Liver (tissue), 9 donors: Measurements from ENCODE around the gene HERPUD2. TPM values are rescaled to one million over a fixed set of nuclear protein-coding genes. Genes with fewer than 3 reads are reported as not detected.

ENCODE experiments used
- DNase-seq: peaks from one replicate; pipeline ENCODE4 v3.0.0-alpha.2; 2017; ENCODE audit warnings: low spot score
- H3K27ac ChIP-seq, 2 donors: one replicate each; pipeline ENCODE4 v1.7.0; 2013; ENCODE audit warnings: inconsistent platforms in 2 of 2, low read length in 2 of 2, control low read depth in 1 of 2, low read depth in 1 of 2, mild to moderate bottlenecking in 1 of 2
- H3K27me3 ChIP-seq, 4 donors: one replicate each; pipeline versions ENCODE4 v1.6.1 to v1.7.0; 2013; ENCODE audit warnings: low read length in 3 of 4, inconsistent platforms in 1 of 4, mild to moderate bottlenecking in 1 of 4, moderate library complexity in 1 of 4; ENCODE audit not compliant: control insufficient read depth in 4 of 4, insufficient read depth in 4 of 4
- H3K36me3 ChIP-seq, 4 donors: one replicate each; pipeline versions ENCODE4 v1.6.1 to v1.7.0; 2013; ENCODE audit warnings: low read length in 3 of 4, mild to moderate bottlenecking in 3 of 4, low read depth in 1 of 4, moderate library complexity in 1 of 4; ENCODE audit not compliant: control insufficient read depth in 4 of 4, insufficient read depth in 3 of 4
- H3K4me1 ChIP-seq, 4 donors: one replicate each; pipeline versions ENCODE4 v1.6.1 to v1.7.0; 2013; ENCODE audit warnings: low read length in 3 of 4, mild to moderate bottlenecking in 3 of 4, moderate library complexity in 1 of 4; ENCODE audit not compliant: control insufficient read depth in 4 of 4, insufficient read depth in 4 of 4
- H3K4me3 ChIP-seq, 3 donors: one replicate each; pipeline versions ENCODE4 v1.6.1 to v1.7.0; 2013; ENCODE audit warnings: low read length in 3 of 3, control low read depth in 1 of 3, low read depth in 1 of 3, mild to moderate bottlenecking in 1 of 3
- H3K9ac ChIP-seq, 2 donors: one replicate each; pipeline ENCODE4 v1.7.0; 2013; ENCODE audit warnings: low read length in 2 of 2, mild to moderate bottlenecking in 2 of 2, moderate library complexity in 2 of 2, control low read depth in 1 of 2, low read depth in 1 of 2
- H3K9me3 ChIP-seq, 4 donors: one replicate each; pipeline versions ENCODE4 v1.6.1 to v1.7.0; 2013; ENCODE audit warnings: low read length in 3 of 4; ENCODE audit not compliant: control insufficient read depth in 4 of 4
- ATF3 ChIP-seq: IDR thresholded peaks from 2 replicates; pipeline ENCODE4 v1.6.1; 2016; ENCODE audit warnings: antibody characterized with exemption
- CTCF ChIP-seq: fragments of 150-350 bp; IDR thresholded peaks from 2 replicates; pipeline ENCODE4 v1.5.1; 2017; ENCODE audit warnings: improper control_type of control experiment, low read depth, low read length; ENCODE audit not compliant: missing input control
- EGR1 ChIP-seq, 2 donors: IDR thresholded peaks; 2 replicates each; pipeline ENCODE4 v1.6.1; 2016 to 2018; ENCODE audit warnings: antibody characterized with exemption in 2 of 2, low read depth in 2 of 2
- FOXA1 ChIP-seq: IDR thresholded peaks from 2 replicates; pipeline ENCODE4 v1.6.1; 2016; ENCODE audit warnings: antibody characterized with exemption
- GABPA ChIP-seq, 2 donors: IDR thresholded peaks in 1 of 2; conservative IDR thresholded peaks in 1 of 2; 2 replicates each; pipeline ENCODE4 v1.6.1; 2016; ENCODE audit warnings: antibody characterized with exemption in 2 of 2, mild to moderate bottlenecking in 1 of 2, moderate library complexity in 1 of 2
- HNF4G ChIP-seq: IDR thresholded peaks from 2 replicates; pipeline ENCODE4 v1.6.1; 2016; ENCODE audit warnings: antibody characterized with exemption
- NR2F2 ChIP-seq: IDR thresholded peaks from 2 replicates; pipeline ENCODE4 v1.6.1; 2016; ENCODE audit warnings: antibody characterized with exemption
- RAD21 ChIP-seq, 2 donors: IDR thresholded peaks; 2 replicates each; pipeline ENCODE4 v1.6.1; 2016; ENCODE audit warnings: antibody characterized with exemption in 2 of 2, mild to moderate bottlenecking in 2 of 2
- SP1 ChIP-seq: IDR thresholded peaks from 2 replicates; pipeline ENCODE4 v1.6.1; 2018; ENCODE audit warnings: antibody characterized with exemption, mild to moderate bottlenecking
- TAF1 ChIP-seq: conservative IDR thresholded peaks from 2 replicates; pipeline ENCODE4 v1.6.1; 2016; ENCODE audit warnings: antibody characterized with exemption, mild to moderate bottlenecking
- YY1 ChIP-seq: IDR thresholded peaks from 2 replicates; pipeline ENCODE4 v1.6.1; 2016; ENCODE audit warnings: antibody characterized with exemption, mild to moderate bottlenecking
- WGBS: extraction: QIAGEN DNeasy Blood & Tissue Kit; methylation state at CpG from one replicate; pipeline ENCODE4 v1.1.7; 2013; 5-methylcytosine and 5-hydroxymethylcytosine counted together
- polyA plus RNA-seq, 2 donors: library from polyadenylated mRNA; stranded (reverse) in 1 of 2; unstranded in 1 of 2; fragments of 200-250 nt in 1 of 2; fragments of >200 nt in 1 of 2; fragmentation: Nextera tagmentation in 1 of 2; extraction: Ambion mirVana in 1 of 2; gene quantifications; one replicate each; pipeline versions ENCODE4 v1.2.1 to v1.2.3, GENCODE V29; 2013 to 2015
- total RNA-seq, 2 donors: library from RNA; depleted of rRNA; stranded (reverse); fragments of >200 nt; gene quantifications; one replicate each; pipeline ENCODE4 v1.2.3, GENCODE V29; 2014
- TF ChIP-seq, protein P1 (sequence below): IDR thresholded peaks from 2 replicates; pipeline ENCODE4 v1.6.1; 2016; ENCODE audit warnings: antibody characterized with exemption, mild to moderate bottlenecking
- TF ChIP-seq, protein P2 (sequence below): IDR thresholded peaks from 2 replicates; pipeline ENCODE4 v1.6.1; 2016; ENCODE audit warnings: antibody characterized with exemption
- donor health status: healthy.
- donor health status: healthy.
- donor health status: healthy.
- donor health status: healthy.
- donor health status: healthy.

Gene HERPUD2
- total and polyA plus RNA-seq, 4 donors, result 9.7 to 22.0 (median 13.7) TPM

GRCh38 chr7:35619863-35620262, 75.1 kb downstream of the HERPUD2 start:
- no peak for DNase-seq
- Histone ChIP-seq H3K36me3 (no peaks in the 10 kb centered on the region), H3K9me3 (no peaks in the 10 kb centered on the region), H3K27ac (no peak overlapping the region), H3K4me3 (no peak overlapping the region), H3K27me3 (no peaks in the 10 kb centered on the region), H3K4me1 (peaks cover 0 to 4% (median 0%) of the 10 kb centered on the region in 4 donors), H3K9ac (no peak overlapping the region)
- TF ChIP-seq, protein P1, sequence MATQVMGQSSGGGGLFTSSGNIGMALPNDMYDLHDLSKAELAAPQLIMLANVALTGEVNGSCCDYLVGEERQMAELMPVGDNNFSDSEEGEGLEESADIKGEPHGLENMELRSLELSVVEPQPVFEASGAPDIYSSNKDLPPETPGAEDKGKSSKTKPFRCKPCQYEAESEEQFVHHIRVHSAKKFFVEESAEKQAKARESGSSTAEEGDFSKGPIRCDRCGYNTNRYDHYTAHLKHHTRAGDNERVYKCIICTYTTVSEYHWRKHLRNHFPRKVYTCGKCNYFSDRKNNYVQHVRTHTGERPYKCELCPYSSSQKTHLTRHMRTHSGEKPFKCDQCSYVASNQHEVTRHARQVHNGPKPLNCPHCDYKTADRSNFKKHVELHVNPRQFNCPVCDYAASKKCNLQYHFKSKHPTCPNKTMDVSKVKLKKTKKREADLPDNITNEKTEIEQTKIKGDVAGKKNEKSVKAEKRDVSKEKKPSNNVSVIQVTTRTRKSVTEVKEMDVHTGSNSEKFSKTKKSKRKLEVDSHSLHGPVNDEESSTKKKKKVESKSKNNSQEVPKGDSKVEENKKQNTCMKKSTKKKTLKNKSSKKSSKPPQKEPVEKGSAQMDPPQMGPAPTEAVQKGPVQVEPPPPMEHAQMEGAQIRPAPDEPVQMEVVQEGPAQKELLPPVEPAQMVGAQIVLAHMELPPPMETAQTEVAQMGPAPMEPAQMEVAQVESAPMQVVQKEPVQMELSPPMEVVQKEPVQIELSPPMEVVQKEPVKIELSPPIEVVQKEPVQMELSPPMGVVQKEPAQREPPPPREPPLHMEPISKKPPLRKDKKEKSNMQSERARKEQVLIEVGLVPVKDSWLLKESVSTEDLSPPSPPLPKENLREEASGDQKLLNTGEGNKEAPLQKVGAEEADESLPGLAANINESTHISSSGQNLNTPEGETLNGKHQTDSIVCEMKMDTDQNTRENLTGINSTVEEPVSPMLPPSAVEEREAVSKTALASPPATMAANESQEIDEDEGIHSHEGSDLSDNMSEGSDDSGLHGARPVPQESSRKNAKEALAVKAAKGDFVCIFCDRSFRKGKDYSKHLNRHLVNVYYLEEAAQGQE, result no peak
- TF ChIP-seq SP1 (no peak), TAF1 (no peak), ATF3 (no peak)
- 90% methylated on average over 1 of the region's 1 CpG for WGBS

DNA sequence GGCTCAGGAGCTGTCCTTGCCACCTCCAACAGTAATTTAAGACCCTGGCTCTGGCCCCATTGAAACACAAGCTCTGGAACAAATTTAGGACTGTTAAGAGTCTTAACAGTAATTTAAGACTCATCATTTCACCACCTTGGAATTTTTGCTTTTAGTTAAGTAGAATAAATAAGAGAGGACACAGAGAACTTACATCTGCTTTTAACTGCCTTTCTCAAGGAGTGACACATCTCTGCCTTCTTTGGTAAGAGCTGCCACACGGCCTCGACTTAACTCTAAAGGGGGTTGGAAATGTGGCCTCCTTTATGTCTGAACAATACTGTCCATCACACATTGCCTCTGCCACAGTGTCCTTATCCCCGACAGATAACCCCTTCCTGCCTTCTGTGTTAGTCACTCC, 77.9 kb downstream of the HERPUD2 start:
- H3K27ac ChIP-seq, result no peak overlapping the region
- TF ChIP-seq HNF4G (no peak), RAD21 (IDR thresholded peaks at IDR 0.05) (no peak)
- no peak overlapping the region for H3K4me3 ChIP-seq
- no peak overlapping the region for H3K9ac ChIP-seq
- no peaks in the 10 kb centered on the region for H3K27me3 ChIP-seq
- no peak for DNase-seq
- H3K9me3 ChIP-seq, result no peaks in the 10 kb centered on the region
- H3K36me3 ChIP-seq, result no peaks in the 10 kb centered on the region
- WGBS, result 53% methylated on average over 3 of the region's 3 CpGs
- H3K4me1 ChIP-seq, result no peaks in the 10 kb centered on the region

DNA sequence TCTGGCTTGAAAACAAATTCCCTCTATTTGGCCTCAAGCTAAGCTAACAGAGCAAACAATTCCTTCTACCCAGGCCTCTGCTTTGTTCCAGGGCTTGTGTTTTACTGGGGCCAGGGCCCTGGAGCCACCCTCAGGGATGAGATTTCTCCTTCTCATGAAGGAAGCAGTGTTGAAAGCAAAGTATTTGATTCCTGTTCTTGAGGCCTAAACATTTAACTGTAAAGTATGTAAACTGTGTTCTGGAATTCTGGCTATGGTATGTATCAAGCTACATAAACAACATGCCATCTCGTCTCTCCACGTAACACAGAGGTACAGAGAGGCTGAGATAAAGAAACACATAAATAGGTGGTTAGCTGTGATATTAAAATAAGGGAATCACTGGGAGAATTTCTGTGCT, 81.8 kb downstream of the HERPUD2 start:
- H3K9me3 ChIP-seq, result no peaks in the 10 kb centered on the region
- TF ChIP-seq GABPA (IDR thresholded peaks at IDR 0.05 in 1 of 2, conservative IDR thresholded peaks at IDR 0.05 in 1 of 2) (no peak), TAF1 (no peak), RAD21 (IDR thresholded peaks at IDR 0.05) (no peak), NR2F2 (no peak), ATF3 (no peak)
- H3K36me3 ChIP-seq, result no peaks in the 10 kb centered on the region
- WGBS, result 96% methylated on average over 2 of the region's 2 CpGs
- no peaks in the 10 kb centered on the region for H3K27me3 ChIP-seq
- H3K27ac ChIP-seq, result no peak overlapping the region
- no peak overlapping the region for H3K9ac ChIP-seq
- DNase-seq, result no peak
- no peaks in the 10 kb centered on the region for H3K4me1 ChIP-seq
- H3K4me3 ChIP-seq, result no peak overlapping the region

DNA sequence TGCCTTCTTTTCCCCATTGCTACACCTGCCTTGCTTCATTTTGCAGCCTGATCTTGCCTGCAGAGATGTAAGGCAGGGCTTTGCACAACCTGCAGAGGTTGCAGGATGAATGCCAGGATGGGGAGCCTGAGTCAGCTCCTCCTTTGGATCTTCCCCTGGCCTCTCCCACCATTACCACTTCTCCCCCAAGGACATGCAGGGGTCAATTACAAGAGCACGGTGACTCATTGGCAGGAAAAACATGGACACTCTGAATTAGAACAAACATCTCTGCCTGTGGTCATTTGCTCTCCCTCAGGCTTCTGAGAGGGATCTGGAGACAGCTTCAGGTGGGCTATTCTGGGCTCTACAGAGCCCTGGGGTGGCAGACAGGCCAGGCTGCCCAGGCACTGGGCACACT, 89.2 kb downstream of the HERPUD2 start:
- H3K36me3 ChIP-seq, result no peaks in the 10 kb centered on the region
- H3K9me3 ChIP-seq, result no peaks in the 10 kb centered on the region
- no peak for DNase-seq
- no peak overlapping the region for H3K9ac ChIP-seq
- H3K4me1 ChIP-seq, result no peaks in the 10 kb centered on the region
- WGBS, result 61% methylated on average over 1 of the region's 1 CpG
- no peak overlapping the region for H3K27ac ChIP-seq
- H3K4me3 ChIP-seq, result no peak overlapping the region
- H3K27me3 ChIP-seq, result no peaks in the 10 kb centered on the region
- no peak for TF ChIP-seq NR2F2
- no peak for TF ChIP-seq SP1
- TF ChIP-seq CTCF, result no peak
- no peak for TF ChIP-seq FOXA1
- no peak for TF ChIP-seq TAF1
- TF ChIP-seq, protein P2, sequence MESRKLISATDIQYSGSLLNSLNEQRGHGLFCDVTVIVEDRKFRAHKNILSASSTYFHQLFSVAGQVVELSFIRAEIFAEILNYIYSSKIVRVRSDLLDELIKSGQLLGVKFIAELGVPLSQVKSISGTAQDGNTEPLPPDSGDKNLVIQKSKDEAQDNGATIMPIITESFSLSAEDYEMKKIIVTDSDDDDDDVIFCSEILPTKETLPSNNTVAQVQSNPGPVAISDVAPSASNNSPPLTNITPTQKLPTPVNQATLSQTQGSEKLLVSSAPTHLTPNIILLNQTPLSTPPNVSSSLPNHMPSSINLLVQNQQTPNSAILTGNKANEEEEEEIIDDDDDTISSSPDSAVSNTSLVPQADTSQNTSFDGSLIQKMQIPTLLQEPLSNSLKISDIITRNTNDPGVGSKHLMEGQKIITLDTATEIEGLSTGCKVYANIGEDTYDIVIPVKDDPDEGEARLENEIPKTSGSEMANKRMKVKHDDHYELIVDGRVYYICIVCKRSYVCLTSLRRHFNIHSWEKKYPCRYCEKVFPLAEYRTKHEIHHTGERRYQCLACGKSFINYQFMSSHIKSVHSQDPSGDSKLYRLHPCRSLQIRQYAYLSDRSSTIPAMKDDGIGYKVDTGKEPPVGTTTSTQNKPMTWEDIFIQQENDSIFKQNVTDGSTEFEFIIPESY, result no peak
- no peak for TF ChIP-seq YY1
- TF ChIP-seq EGR1 (IDR thresholded peaks at IDR 0.05; ENCODE audit: low read depth in 2 of 2), result no peak
- TF ChIP-seq GABPA (IDR thresholded peaks at IDR 0.05 in 1 of 2, conservative IDR thresholded peaks at IDR 0.05 in 1 of 2), result no peak
